ENCODE measurements around the gene NEMP2.
A peak's percentile ranks its signal among the peaks of the same experiment; 100 is the strongest.

NEMP2 gene

GRCh38 chr2:190534310-190535120 is at the start of gene NEMP2:
Gene NEMP2, minus strand, starts transcription at chr2:190534722. Its CDS starts 67 bp downstream, at chr2:190534655.
- DNase-seq, result peak; percentile 84

- no peak for DNase-seq
These were observed 49.2 kb upstream of the NEMP2 start for GRCh38 chr2:190583507-190584337.

DNA sequence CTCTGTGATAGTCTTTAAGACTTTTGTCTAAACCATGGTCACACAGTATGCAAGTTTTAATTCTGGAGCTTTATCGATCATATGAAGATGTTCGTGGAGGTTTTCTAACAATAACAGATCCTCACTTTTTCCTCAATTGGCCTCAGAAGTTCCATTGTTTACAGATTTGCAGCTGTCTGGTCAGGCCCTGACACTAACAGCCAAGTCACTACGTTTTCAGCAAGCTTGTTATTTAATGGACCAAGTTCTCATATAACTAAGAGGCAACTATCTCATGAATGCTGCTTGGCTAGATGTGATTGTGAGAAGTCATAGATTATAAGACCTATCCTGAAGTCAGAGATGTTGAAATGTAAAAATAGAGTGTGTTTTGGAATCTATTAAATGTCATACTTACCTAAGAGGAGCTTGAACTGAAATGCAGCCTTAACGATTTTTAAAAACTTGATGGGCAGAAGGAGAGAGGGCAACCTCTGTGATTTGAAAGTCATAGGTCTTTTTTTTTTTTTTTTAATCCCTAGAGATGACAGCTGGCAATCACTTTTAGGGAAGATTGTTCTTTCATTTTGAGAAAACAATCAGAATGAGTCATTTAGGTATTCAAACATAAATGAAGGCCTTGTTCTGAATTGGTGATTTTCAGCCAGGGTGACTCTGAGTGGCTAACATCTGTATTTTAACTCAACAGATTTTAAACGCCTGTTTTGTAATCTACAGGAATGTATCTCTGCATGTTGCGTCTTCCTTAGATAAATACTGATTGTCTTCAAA is 48.4 kb upstream of the NEMP2 start:
- no peak for DNase-seq

- DNase-seq, result no peak
These were observed 47.5 kb upstream of the NEMP2 start for GRCh38 chr2:190582019-190582418.

DNA sequence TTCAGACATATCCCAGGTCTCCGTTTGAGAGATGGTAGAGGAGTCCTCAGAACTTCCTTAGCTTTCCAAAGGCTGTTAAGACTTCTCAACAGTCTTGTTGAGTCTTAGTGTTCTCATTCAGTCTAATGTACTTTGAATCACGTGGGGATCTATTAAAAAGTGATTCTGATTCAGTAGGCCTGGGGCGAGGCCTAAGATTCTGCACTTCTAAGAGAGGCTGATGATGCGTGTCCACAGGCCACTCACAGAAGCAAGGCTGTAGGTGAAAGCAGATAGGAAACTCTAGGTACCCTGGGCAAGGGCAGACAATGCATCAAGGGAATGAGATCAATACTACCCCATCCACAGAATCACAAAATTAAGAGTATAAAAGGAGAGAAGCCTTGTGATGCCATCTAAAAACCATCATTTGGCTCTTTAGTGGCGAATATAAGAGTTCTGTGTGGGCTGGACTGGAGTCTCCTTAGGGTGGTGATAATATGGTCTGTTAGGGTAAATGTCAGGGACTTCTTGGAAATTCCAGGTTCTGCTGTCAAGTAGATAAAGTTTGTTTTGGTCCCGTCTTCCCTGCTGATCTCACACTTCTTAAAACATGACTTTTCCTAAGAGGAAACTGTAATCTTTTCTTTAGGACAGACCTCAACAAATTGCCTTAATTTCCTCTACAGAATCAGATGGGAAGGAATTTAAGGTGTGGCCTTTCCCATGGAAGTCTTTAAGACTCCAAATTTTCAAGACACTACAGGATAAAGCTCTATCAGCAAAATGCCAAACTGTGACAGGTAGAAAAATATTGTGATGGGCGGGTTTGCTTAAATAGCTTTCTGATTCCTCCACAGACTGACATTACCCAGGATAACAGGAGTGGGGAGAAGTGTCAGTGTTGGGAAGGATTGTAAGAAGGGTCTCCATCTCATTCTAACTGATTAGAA is 45.7 kb upstream of the NEMP2 start:
- DNase-seq, result no peak

DNA sequence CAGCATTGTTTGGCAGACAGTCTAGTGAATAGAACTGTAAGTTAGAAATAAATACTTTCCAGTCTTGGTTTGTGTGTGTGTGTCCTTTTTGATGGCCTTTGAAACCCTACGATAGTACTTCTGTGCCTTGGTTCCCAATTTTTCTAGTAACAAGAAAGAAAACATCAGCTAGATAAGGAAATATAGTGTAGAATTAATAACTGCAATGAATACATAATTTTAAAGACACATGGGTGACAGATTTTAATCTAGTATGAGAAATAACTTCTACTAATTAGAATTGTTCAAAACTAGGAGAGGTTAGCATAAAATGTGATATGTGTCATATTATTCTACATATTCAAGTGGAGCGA is 44.5 kb upstream of the NEMP2 start:
- DNase-seq, result no peak

- peak; percentile 57 for DNase-seq
These were observed 43.9 kb upstream of the NEMP2 start for GRCh38 chr2:190578158-190579057.

DNA sequence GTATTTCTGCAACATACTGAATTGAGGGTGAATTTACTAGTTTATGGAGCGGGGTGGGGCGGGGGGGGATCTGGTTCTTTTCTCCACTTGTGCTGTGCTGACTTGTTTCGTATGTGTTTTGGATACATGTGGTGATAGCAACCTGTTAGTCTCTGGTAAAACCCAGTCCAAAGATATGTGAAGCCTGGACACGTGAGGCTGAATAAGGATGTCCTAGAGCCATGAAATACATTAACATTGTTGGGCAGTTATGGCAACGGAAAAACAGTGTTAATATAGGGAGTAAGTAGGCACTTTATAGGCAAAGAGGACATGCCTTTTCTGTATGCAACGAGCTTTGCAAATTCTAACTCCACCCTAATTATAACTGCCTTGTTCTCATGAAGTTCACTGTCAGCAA is 42.1 kb upstream of the NEMP2 start:
- no peak for DNase-seq

- DNase-seq, result no peak
These were observed 40.7 kb upstream of the NEMP2 start for GRCh38 chr2:190575263-190575662.

DNA sequence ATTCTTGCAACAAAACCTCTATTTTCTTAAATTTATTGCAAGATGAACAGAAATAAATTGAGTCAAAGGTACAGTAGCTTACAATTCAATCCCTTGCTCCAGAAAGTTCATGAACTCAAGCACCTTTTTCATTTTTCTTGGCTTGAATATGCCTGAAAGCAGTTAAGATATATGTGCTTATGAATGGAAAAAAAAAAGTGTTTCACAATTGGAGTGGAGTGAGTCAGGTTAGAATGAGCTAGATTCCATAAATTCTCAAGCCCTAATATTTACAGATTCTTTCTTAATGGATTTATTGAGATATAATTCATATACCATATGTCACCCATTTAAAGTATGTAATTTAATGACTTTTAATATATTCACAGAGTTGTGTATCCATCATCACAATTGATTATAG is 39.6 kb upstream of the NEMP2 start:
- DNase-seq, result no peak

GRCh38 chr2:190572246-190572645 is 37.7 kb upstream of the NEMP2 start:
- no peak for DNase-seq

GRCh38 chr2:190571686-190572085 is 37.2 kb upstream of the NEMP2 start:
- DNase-seq, result no peak

GRCh38 chr2:190570871-190571270 is 36.3 kb upstream of the NEMP2 start:
- no peak for DNase-seq

DNA sequence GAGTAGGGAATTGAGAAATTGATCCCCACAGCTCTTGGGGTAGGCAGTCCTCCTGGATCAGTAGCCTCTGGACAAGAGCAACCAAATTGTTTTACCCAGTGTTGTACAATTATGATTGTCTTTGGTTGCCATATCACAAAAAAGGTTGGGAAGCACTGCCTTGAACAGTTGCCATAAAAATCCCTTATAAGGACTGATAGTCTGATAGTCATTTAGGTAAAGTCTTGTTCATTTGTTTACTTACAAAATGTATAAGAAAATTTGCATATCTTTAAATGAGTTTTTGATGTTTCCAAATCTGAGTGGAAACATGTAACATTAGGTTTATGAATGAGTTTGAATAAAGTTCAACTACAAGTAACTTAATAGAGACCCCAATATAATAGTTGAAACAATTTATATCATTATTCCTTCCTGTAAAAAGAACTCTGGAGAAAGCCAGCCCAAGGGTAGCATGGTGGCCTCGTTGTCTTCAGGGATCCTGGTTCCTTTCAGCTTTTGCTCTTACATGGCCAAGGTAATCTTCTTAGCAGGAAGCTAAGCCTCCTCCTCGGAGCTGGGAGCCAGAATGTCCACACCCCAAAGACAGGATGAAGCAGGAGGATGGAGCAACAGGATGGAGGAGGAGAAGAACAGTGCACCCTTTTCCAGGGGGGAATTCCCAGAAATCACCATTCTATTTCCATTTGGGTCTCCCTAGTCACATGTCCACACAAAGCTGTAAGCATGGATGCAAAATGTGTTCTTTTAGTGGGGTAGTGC is 35.7 kb upstream of the NEMP2 start:
- no peak for DNase-seq

GRCh38 chr2:190564838-190565237 is 30.3 kb upstream of the NEMP2 start:
- no peak for DNase-seq

GRCh38 chr2:190563646-190564045 is 29.1 kb upstream of the NEMP2 start:
- no peak for DNase-seq

DNA sequence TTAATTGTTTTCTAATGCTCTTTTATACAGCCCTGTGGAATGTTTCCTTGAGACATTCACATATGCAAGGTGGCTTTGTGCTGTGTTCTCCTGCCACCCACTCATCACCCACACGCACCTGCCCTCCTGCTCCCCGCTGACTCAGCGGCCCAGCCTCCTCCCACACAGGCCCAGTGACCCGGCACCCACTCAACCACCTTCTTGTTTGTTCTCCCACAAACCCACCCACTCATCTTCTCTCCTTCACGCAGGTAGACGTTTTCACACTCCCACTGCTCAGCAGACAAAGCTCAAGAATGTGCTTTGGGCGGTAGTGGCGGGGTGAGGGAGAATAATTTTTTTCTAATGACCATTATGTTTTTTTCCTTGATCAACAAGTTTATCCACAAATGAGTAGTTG is 28.6 kb upstream of the NEMP2 start:
- DNase-seq, result no peak

DNA sequence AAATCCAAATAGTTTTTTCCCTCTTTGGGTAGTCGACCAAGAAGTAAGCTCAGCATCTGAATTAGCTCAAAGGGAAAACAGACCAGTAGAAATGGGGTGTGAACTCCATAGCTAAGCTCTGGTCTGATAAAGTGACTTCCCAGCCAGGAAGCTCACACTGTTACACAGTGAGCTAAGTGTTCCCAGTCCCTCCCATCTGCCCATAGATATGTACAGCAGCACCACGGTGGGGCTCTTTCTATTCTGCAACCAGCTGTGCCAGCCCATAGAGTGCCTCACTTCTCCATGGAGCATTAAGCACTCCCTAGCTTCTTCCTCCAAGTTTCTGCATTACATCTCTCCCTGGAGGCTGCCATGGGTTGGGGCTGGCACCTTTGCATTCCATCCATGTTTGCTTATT is 27.6 kb upstream of the NEMP2 start:
- no peak for DNase-seq

- no peak for DNase-seq
These were observed 26.6 kb upstream of the NEMP2 start for GRCh38 chr2:190561094-190561493.

DNA sequence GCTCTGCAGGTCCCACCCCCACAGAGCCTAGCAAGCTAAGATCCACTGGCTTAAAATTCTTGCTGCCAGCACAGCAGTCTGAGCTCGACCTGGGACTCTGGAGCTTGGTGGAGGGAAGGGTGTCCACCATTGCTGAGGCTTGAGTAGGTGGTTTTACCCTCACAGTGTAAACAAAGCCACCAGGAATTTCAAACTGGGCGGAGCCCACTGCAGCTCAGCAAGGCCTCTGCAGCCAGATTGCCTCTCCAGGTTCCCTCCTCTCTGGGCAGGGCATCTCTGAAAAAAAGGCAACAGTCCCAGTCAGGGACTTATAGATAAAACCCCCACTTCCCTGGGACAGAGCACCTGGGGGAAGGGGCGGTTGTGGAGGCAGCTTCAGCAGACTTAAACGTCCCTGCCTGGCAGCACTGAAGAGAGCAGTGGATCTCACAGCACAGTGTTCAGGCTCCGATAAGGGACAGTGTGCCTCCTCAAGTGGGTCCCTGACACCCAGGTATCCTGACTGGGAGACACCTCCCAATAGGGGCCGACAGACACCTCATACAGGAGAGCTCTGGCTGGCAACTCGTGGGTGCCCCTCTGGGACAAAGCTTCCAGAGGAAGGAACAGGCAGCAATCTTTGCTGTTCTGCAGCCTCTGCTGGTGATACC is 20.0 kb upstream of the NEMP2 start:
- no peak for DNase-seq

Data from NCI-H2227 treated with DMSO at 0.1 percent for 48 hours (cell line).